ENCODE results near the gene VWA8. TPM values are rescaled to one million over a fixed set of nuclear protein-coding genes. Genes with fewer than 3 reads are reported as not detected.
"Not testable (repeated sequence)": the region's sequence is repeated elsewhere in the genome, so short reads cannot be mapped to it uniquely, and the experiment has no call there.

The VWA8 gene
- total and polyA plus RNA-seq, 4 donors: 7.1 to 50.3 (median 12.4) TPM

- TF ChIP-seq REST (IDR thresholded peaks at IDR 0.05) (no peak), GABPA (IDR thresholded peaks at IDR 0.05 in 1 of 2, conservative IDR thresholded peaks at IDR 0.05 in 1 of 2) (no peak)
Measured at GRCh38 chr13:41835871-41836270, 125.0 kb downstream of the VWA8 start (continued).

- not testable (repeated sequence) for H3K27ac ChIP-seq (ENCODE audit: low read depth in 1 of 2, low read length in 2 of 2); H3K27me3 ChIP-seq (ENCODE audit: control insufficient read depth in 4 of 4, insufficient read depth in 4 of 4, low read length in 3 of 4); H3K4me1 ChIP-seq (ENCODE audit: control insufficient read depth in 4 of 4, insufficient read depth in 4 of 4, low read length in 3 of 4); H3K4me3 ChIP-seq (ENCODE audit: low read depth in 1 of 3, low read length in 3 of 3); H3K9me3 ChIP-seq (ENCODE audit: control insufficient read depth in 4 of 4, low read length in 3 of 4); DNase-seq (ENCODE audit: low spot score); H3K9ac ChIP-seq (ENCODE audit: low read depth in 1 of 2, low read length in 2 of 2)
- 98% methylated on average over 3 of the region's 3 CpGs for WGBS
- peaks cover 3 to 15% (median 7%) of the 10 kb centered on the region in 4 donors for H3K36me3 ChIP-seq (ENCODE audit: control insufficient read depth in 4 of 4, insufficient read depth in 3 of 4, low read depth in 1 of 4, low read length in 3 of 4)
Measured at GRCh38 chr13:41834697-41835096, 126.2 kb downstream of the VWA8 start.

- DNase-seq (ENCODE audit: low spot score): no peak
- Histone ChIP-seq H3K4me3 (ENCODE audit: low read depth in 1 of 3, low read length in 3 of 3) (no peak overlapping the region), H3K9ac (ENCODE audit: low read depth in 1 of 2, low read length in 2 of 2) (no peak overlapping the region), H3K27ac (ENCODE audit: low read depth in 1 of 2, low read length in 2 of 2) (no peak overlapping the region), H3K27me3 (ENCODE audit: control insufficient read depth in 4 of 4, insufficient read depth in 4 of 4, low read length in 3 of 4) (no peaks in the 10 kb centered on the region), H3K9me3 (ENCODE audit: control insufficient read depth in 4 of 4, low read length in 3 of 4) (no peaks in the 10 kb centered on the region), H3K36me3 (ENCODE audit: control insufficient read depth in 4 of 4, insufficient read depth in 3 of 4, low read depth in 1 of 4, low read length in 3 of 4) (peaks cover 3 to 15% (median 7%) of the 10 kb centered on the region in 4 donors), H3K4me1 (ENCODE audit: control insufficient read depth in 4 of 4, insufficient read depth in 4 of 4, low read length in 3 of 4) (no peaks in the 10 kb centered on the region)
- TF ChIP-seq REST (IDR thresholded peaks at IDR 0.05): no peak
- no peak for TF ChIP-seq EGR1 (IDR thresholded peaks at IDR 0.05; ENCODE audit: low read depth in 2 of 2)
- no peak for TF ChIP-seq GABPA (IDR thresholded peaks at IDR 0.05 in 1 of 2, conservative IDR thresholded peaks at IDR 0.05 in 1 of 2)
- TF ChIP-seq NR2F2 (IDR thresholded peaks at IDR 0.05): no peak
- no peak for TF ChIP-seq TAF1 (conservative IDR thresholded peaks at IDR 0.05)
- no peak for TF ChIP-seq FOXA1 (IDR thresholded peaks at IDR 0.05)
- no peak for TF ChIP-seq RXRA (IDR thresholded peaks at IDR 0.05)
- TF ChIP-seq CTCF (IDR thresholded peaks at IDR 0.05; ENCODE audit: low read depth, low read length, missing input control): no peak
- no peak for TF ChIP-seq ZBTB33 (IDR thresholded peaks at IDR 0.05)
- no peak for TF ChIP-seq ATF3 (IDR thresholded peaks at IDR 0.05)
- TF ChIP-seq MAX (IDR thresholded peaks at IDR 0.05): no peak
- TF ChIP-seq RAD21 (IDR thresholded peaks at IDR 0.05): no peak
- TF ChIP-seq JUND (IDR thresholded peaks at IDR 0.05): no peak
- TF ChIP-seq YY1 (IDR thresholded peaks at IDR 0.05): no peak
- no peak for TF ChIP-seq SP1 (IDR thresholded peaks at IDR 0.05)
- TF ChIP-seq HNF4A (conservative IDR thresholded peaks at IDR 0.05): no peak
Measured at GRCh38 chr13:41833831-41834230, 127.1 kb downstream of the VWA8 start.
